BLaER1 treated with 17β-estradiol and CSF1 and Interleukin-3, amounts not matched to agents 10 nM and 100 nM (cell line): ENCODE results near the gene MYCBP.

Experiments
- H3K27ac ChIP-seq, 11 experiments: shearing (Covaris generic); formaldehyde crosslinking; 2 replicates each; pipeline ENCODE4 v1.8.1; 2022
- H3K27me3 ChIP-seq, 11 experiments: shearing (Covaris generic); formaldehyde crosslinking; 2 replicates each; pipeline ENCODE4 v1.8.1; 2022
- H3K36me3 ChIP-seq, 11 experiments: shearing (Covaris generic); formaldehyde crosslinking; 2 replicates each; pipeline ENCODE4 v1.8.1; 2022
- H3K4me1 ChIP-seq, 10 experiments: shearing (Covaris generic); formaldehyde crosslinking; 2 replicates each; pipeline ENCODE4 v1.8.1; 2022
- H3K4me2 ChIP-seq, 11 experiments: shearing (Covaris generic); formaldehyde crosslinking; 2 replicates each; pipeline ENCODE4 v1.8.1; 2022
- H3K4me3 ChIP-seq, 10 experiments: shearing (Covaris generic); formaldehyde crosslinking; 2 replicates each; pipeline ENCODE4 v1.8.1; 2022
- H3K9ac ChIP-seq, 11 experiments: shearing (Covaris generic); formaldehyde crosslinking; 2 replicates each; pipeline ENCODE4 v1.8.1; 2022
- H3K9me3 ChIP-seq, 11 experiments: shearing (Covaris generic); formaldehyde crosslinking; replicated peaks in 1 of 11; 2 replicates each; pipeline ENCODE4 v1.8.1; 2022
- H4K20me1 ChIP-seq, 11 experiments: shearing (Covaris generic); formaldehyde crosslinking; 2 replicates each; pipeline ENCODE4 v1.8.1; 2022
- Cebpa-rat ChIP-seq, 11 experiments: shearing (Covaris generic); IDR thresholded peaks; 2 replicates each; pipeline ENCODE4 v1.8.1; 2022

Gene MYCBP

GRCh38 chr1:38834221-38834782 lies 38.8 kb downstream of the MYCBP start:
- Histone ChIP-seq H3K27ac (peak overlapping the region in 1 of 11 experiments; percentile 13; a peak in 1 of 22 replicates), H3K4me2 (peak overlapping the region in 10 of 11 experiments; percentile 8 to 75 (median 30); a peak in 17 of 22 replicates)
- TF ChIP-seq Cebpa-rat (IDR thresholded peaks at IDR 0.05), result no peak

GRCh38 chr1:38833146-38833545 lies 40.0 kb downstream of the MYCBP start:
- H3K9me3 ChIP-seq, result no peaks in the 10 kb centered on the region
- H3K27me3 ChIP-seq, result no peaks in the 10 kb centered on the region
- peaks cover 0 to 23% (median 0%) of the 10 kb centered on the region in 11 experiments; a peak in 3 of 22 replicates for H4K20me1 ChIP-seq
- no peak for TF ChIP-seq Cebpa-rat (IDR thresholded peaks at IDR 0.05)
- no peak overlapping the region for H3K27ac ChIP-seq
- H3K36me3 ChIP-seq, result peaks cover 4 to 12% (median 5%) of the 10 kb centered on the region in 11 experiments; a peak in 20 of 22 replicates
- no peak overlapping the region for H3K4me3 ChIP-seq
- no peak overlapping the region for H3K9ac ChIP-seq
- 0 out of 22 replicates have a peak overlapping the region, but pooled peaks of 1 of the 11 experiments have one; percentile 34 for H3K4me2 ChIP-seq
- peaks cover 0 to 19% (median 14%) of the 10 kb centered on the region in 10 experiments; a peak in 18 of 20 replicates for H3K4me1 ChIP-seq

More at GRCh38 chr1:38834221-38834782, 38.8 kb downstream of the MYCBP start:
- Histone ChIP-seq H3K27me3 (no peaks in the 10 kb centered on the region), H3K9me3 (no peaks in the 10 kb centered on the region), H3K4me1 (peaks cover 0 to 19% (median 14%) of the 10 kb centered on the region in 10 experiments; a peak in 18 of 20 replicates), H3K9ac (no peak overlapping the region), H3K4me3 (no peak overlapping the region), H3K36me3 (peaks cover 15 to 23% (median 17%) of the 10 kb centered on the region in 11 experiments), H4K20me1 (peaks cover 0 to 34% (median 0%) of the 10 kb centered on the region in 11 experiments; a peak in 4 of 22 replicates)

- TF ChIP-seq Cebpa-rat (IDR thresholded peaks at IDR 0.05), result no peak
- no peaks in the 10 kb centered on the region for H3K27me3 ChIP-seq
- peaks cover 0 to 15% (median 0%) of the 10 kb centered on the region in 11 experiments; a peak in 3 of 22 replicates for H4K20me1 ChIP-seq
- H3K4me2 ChIP-seq, result no peak overlapping the region
- H3K4me3 ChIP-seq, result no peak overlapping the region
- H3K36me3 ChIP-seq, result peaks cover 0 to 5% (median 0%) of the 10 kb centered on the region in 11 experiments; a peak in 3 of 22 replicates
- peaks cover 0 to 19% (median 14%) of the 10 kb centered on the region in 10 experiments; a peak in 18 of 20 replicates for H3K4me1 ChIP-seq
- H3K9me3 ChIP-seq, result no peaks in the 10 kb centered on the region
- no peak overlapping the region for H3K27ac ChIP-seq
- no peak overlapping the region for H3K9ac ChIP-seq
Observed at GRCh38 chr1:38832370-38832734, 40.8 kb downstream of the MYCBP start.

- Histone ChIP-seq H3K9ac (no peak overlapping the region), H3K27me3 (no peaks in the 10 kb centered on the region), H3K4me1 (peaks cover 0 to 19% (median 14%) of the 10 kb centered on the region in 10 experiments; a peak in 18 of 20 replicates), H3K27ac (no peak overlapping the region), H3K9me3 (no peaks in the 10 kb centered on the region), H4K20me1 (peaks cover 0 to 10% (median 0%) of the 10 kb centered on the region in 11 experiments; a peak in 3 of 22 replicates), H3K4me2 (no peak overlapping the region), H3K4me3 (no peak overlapping the region), H3K36me3 (0 out of 22 replicates have a peak, but pooled peaks cover 0 to under 1% (median 0%) of the 10 kb centered on the region in 11 experiments)
- TF ChIP-seq Cebpa-rat (IDR thresholded peaks at IDR 0.05), result no peak
Observed at GRCh38 chr1:38831731-38832369, 41.3 kb downstream of the MYCBP start.

- Histone ChIP-seq H3K9me3 (no peaks in the 10 kb centered on the region), H3K36me3 (no peaks in the 10 kb centered on the region), H4K20me1 (no peaks in the 10 kb centered on the region), H3K27ac (no peak overlapping the region), H3K4me3 (no peak overlapping the region), H3K9ac (no peak overlapping the region), H3K4me1 (peaks cover 0 to 11% (median 7%) of the 10 kb centered on the region in 10 experiments; a peak in 18 of 20 replicates), H3K27me3 (no peaks in the 10 kb centered on the region), H3K4me2 (no peak overlapping the region)
- TF ChIP-seq Cebpa-rat (IDR thresholded peaks at IDR 0.05), result no peak
Observed at GRCh38 chr1:38829368-38829767, 43.8 kb downstream of the MYCBP start.

- no peaks in the 10 kb centered on the region for H3K36me3 ChIP-seq
- no peaks in the 10 kb centered on the region for H3K27me3 ChIP-seq
- no peaks in the 10 kb centered on the region for H3K9me3 ChIP-seq
- H4K20me1 ChIP-seq, result 0 out of 22 replicates have a peak, but pooled peaks cover 0 to 6% (median 0%) of the 10 kb centered on the region in 11 experiments
- no peak overlapping the region for H3K27ac ChIP-seq
- no peak overlapping the region for H3K9ac ChIP-seq
- no peaks in the 10 kb centered on the region for H3K4me1 ChIP-seq
- no peak overlapping the region for H3K4me3 ChIP-seq
- no peak for TF ChIP-seq Cebpa-rat (IDR thresholded peaks at IDR 0.05)
- no peak overlapping the region for H3K4me2 ChIP-seq
Observed at GRCh38 chr1:38827318-38827717, 45.8 kb downstream of the MYCBP start.

- Histone ChIP-seq H3K4me2 (no peak overlapping the region), H3K9ac (no peak overlapping the region), H3K27ac (no peak overlapping the region), H4K20me1 (0 out of 22 replicates have a peak, but pooled peaks cover 0 to 6% (median 0%) of the 10 kb centered on the region in 11 experiments), H3K9me3 (no peaks in the 10 kb centered on the region), H3K4me1 (no peaks in the 10 kb centered on the region), H3K36me3 (no peaks in the 10 kb centered on the region), H3K27me3 (no peaks in the 10 kb centered on the region), H3K4me3 (no peak overlapping the region)
- TF ChIP-seq Cebpa-rat (IDR thresholded peaks at IDR 0.05), result no peak
Observed at GRCh38 chr1:38826886-38827285, 46.3 kb downstream of the MYCBP start.

GRCh38 chr1:38826262-38826661 lies 46.9 kb downstream of the MYCBP start:
- Histone ChIP-seq H3K27ac (no peak overlapping the region), H3K4me1 (no peaks in the 10 kb centered on the region), H3K9ac (no peak overlapping the region), H3K27me3 (0 out of 22 replicates have a peak, but pooled peaks cover 0 to under 1% (median 0%) of the 10 kb centered on the region in 11 experiments), H4K20me1 (0 out of 22 replicates have a peak, but pooled peaks cover 0 to 6% (median 0%) of the 10 kb centered on the region in 11 experiments), H3K9me3 (no peaks in the 10 kb centered on the region), H3K4me2 (no peak overlapping the region), H3K4me3 (no peak overlapping the region), H3K36me3 (no peaks in the 10 kb centered on the region)
- TF ChIP-seq Cebpa-rat (IDR thresholded peaks at IDR 0.05), result no peak

GRCh38 chr1:38820860-38821259 lies 52.3 kb downstream of the MYCBP start:
- Histone ChIP-seq H3K4me1 (peaks cover 10 to 20% (median 16%) of the 10 kb centered on the region in 10 experiments; a peak in 15 of 20 replicates), H4K20me1 (peaks cover 0 to 6% (median 0%) of the 10 kb centered on the region in 11 experiments; a peak in 1 of 22 replicates), H3K4me2 (no peak overlapping the region), H3K9me3 (peaks cover 11 to 19% (median 14%) of the 10 kb centered on the region in 11 experiments; a peak in 21 of 22 replicates), H3K36me3 (no peaks in the 10 kb centered on the region), H3K4me3 (no peak overlapping the region), H3K9ac (no peak overlapping the region), H3K27ac (no peak overlapping the region), H3K27me3 (peaks cover 39 to 52% (median 45%) of the 10 kb centered on the region in 11 experiments)
- TF ChIP-seq Cebpa-rat (IDR thresholded peaks at IDR 0.05), result no peak
